ENCODE results near the gene ADAM23. TPM values are rescaled to one million over a fixed set of nuclear protein-coding genes. Genes with fewer than 3 reads are reported as not detected.

Gene ADAM23
- total RNA-seq, 1 donor from 2014 or later = 12.0 TPM

DNA sequence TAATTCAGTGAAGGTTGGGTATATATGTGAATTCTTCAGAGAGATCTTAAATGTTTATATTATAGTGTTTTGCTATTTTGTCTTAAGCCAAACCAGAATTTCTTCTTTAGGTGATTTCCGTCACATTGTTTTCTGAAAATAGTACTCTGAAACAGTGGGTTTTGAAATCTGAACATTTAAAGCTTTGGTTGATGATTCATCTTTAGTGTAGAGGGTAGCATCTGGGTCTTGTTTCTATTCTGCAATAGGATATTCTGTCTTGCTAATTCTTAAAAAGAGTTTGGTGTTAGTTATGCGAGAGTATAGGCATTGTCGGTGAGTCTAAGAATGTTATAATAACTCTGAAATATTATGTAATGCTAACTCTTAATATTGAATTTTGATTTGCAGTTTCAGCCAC lies 129.4 kb downstream of the ADAM23 start:
- Mint-ChIP-seq H3K4me1 (ENCODE audit: unreplicated experiment) (no peaks in the 10 kb centered on the region), H3K4me3 (ENCODE audit: unreplicated experiment) (no peak overlapping the region), H3K9me3 (ENCODE audit: unreplicated experiment) (no peaks in the 10 kb centered on the region), H3K27me3 (ENCODE audit: unreplicated experiment) (peaks cover 1% of the 10 kb centered on the region), H3K27ac (ENCODE audit: unreplicated experiment) (no peak overlapping the region), H3K36me3 (ENCODE audit: low read depth, unreplicated experiment) (no peaks in the 10 kb centered on the region)
- TF ChIP-seq, protein P1, sequence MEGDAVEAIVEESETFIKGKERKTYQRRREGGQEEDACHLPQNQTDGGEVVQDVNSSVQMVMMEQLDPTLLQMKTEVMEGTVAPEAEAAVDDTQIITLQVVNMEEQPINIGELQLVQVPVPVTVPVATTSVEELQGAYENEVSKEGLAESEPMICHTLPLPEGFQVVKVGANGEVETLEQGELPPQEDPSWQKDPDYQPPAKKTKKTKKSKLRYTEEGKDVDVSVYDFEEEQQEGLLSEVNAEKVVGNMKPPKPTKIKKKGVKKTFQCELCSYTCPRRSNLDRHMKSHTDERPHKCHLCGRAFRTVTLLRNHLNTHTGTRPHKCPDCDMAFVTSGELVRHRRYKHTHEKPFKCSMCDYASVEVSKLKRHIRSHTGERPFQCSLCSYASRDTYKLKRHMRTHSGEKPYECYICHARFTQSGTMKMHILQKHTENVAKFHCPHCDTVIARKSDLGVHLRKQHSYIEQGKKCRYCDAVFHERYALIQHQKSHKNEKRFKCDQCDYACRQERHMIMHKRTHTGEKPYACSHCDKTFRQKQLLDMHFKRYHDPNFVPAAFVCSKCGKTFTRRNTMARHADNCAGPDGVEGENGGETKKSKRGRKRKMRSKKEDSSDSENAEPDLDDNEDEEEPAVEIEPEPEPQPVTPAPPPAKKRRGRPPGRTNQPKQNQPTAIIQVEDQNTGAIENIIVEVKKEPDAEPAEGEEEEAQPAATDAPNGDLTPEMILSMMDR (IDR thresholded peaks at IDR 0.05; ENCODE audit: unreplicated experiment) = no peak
- no peak for DNase-seq (ENCODE audit: low spot score)

DNA sequence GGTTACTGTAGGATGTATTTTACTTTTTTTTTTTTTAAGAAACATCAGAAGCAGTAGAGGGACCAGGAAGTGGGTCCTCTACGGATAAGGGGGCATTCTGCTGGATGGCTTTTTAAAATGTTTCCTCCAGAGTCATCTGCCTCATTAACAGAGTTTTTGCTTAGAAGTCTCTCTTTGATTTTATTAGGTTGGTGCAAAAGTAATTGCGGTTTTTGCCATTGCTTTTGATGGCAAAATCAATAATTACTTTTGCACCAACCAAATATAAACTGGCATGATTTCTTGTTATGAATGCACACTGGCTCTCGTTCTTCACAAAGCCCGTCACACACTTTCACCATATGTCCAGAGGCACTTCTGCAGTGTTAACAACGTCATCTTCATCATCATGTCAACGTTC lies 130.5 kb downstream of the ADAM23 start:
- H3K27ac Mint-ChIP-seq (ENCODE audit: unreplicated experiment) = no peak overlapping the region
- no peak for DNase-seq (ENCODE audit: low spot score)
- TF ChIP-seq, protein P1 (IDR thresholded peaks at IDR 0.05; ENCODE audit: unreplicated experiment) = no peak
- H3K36me3 Mint-ChIP-seq (ENCODE audit: low read depth, unreplicated experiment) = no peaks in the 10 kb centered on the region
- no peak overlapping the region for H3K4me3 Mint-ChIP-seq (ENCODE audit: unreplicated experiment)
- H3K4me1 Mint-ChIP-seq (ENCODE audit: unreplicated experiment) = no peaks in the 10 kb centered on the region
- peaks cover 1% of the 10 kb centered on the region for H3K27me3 Mint-ChIP-seq (ENCODE audit: unreplicated experiment)
- H3K9me3 Mint-ChIP-seq (ENCODE audit: unreplicated experiment) = no peaks in the 10 kb centered on the region

DNA sequence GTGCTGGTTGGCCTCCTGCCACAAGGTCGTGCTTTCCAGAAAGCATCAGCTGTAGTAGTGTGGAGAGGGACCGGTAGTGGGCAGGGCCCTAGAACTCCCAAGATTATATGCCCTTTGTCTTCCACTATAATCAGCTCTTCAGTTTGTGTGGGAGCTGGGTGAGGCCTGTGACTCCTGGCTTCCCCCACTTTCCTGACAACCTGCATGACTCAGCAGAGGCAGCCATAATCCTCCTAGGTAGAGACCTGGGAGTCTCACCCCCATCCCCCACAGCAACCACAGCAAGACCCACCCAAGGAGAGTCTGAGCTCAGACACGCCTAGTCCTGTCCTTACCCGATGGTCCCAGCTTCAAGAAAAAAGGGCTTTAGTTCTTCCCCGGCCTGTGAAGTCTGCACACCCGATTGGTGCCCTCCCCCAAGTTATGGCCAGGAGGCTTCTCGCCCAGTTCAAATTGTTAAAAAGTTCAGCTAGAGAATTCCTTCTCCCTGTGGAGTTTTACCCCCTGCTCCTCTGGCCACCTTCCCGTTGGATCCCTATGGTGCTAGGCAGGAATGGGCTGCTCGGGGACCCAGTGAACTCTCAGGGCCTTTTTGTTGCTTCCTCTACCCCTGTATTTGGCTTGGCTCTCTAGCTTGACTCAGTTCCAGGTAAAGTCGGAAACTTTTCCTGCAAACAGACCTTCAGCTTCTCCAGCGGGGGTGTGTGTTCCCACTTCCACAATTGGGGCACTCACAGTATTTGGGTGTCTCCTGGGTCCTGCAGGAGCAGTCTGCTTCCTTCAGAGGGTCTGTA lies 141.2 kb downstream of the ADAM23 start:
- Mint-ChIP-seq H3K9me3 (ENCODE audit: unreplicated experiment) (no peaks in the 10 kb centered on the region), H3K4me1 (ENCODE audit: unreplicated experiment) (peaks cover 10% of the 10 kb centered on the region), H3K4me3 (ENCODE audit: unreplicated experiment) (no peak overlapping the region), H3K27me3 (ENCODE audit: unreplicated experiment) (no peaks in the 10 kb centered on the region), H3K36me3 (ENCODE audit: low read depth, unreplicated experiment) (no peaks in the 10 kb centered on the region), H3K27ac (ENCODE audit: unreplicated experiment) (no peak overlapping the region)
- DNase-seq (ENCODE audit: low spot score) = no peak
- TF ChIP-seq, protein P1 (IDR thresholded peaks at IDR 0.05; ENCODE audit: unreplicated experiment) = no peak

DNA sequence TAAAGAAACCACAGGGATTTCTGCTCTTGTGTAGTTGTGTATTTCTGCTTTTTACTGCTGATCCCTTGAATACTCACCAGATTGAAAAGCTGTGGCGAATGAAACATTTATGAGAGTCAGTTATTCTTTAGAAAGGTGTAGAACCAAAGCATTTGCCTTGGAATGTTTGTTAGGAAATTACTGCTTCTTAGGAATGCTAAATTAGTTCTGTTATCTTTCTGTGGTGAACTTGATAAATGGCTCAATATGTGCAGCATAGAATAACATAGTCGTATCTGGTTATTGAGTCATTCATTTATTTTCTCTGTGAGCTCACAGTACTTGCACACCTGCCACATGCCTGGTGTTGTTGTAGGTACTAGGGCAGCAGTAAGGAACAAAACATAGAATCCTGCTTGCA lies 142.0 kb downstream of the ADAM23 start:
- DNase-seq (ENCODE audit: low spot score) = no peak
- Mint-ChIP-seq H3K27me3 (ENCODE audit: unreplicated experiment) (no peaks in the 10 kb centered on the region), H3K36me3 (ENCODE audit: low read depth, unreplicated experiment) (no peaks in the 10 kb centered on the region), H3K27ac (ENCODE audit: unreplicated experiment) (no peak overlapping the region), H3K9me3 (ENCODE audit: unreplicated experiment) (no peaks in the 10 kb centered on the region), H3K4me1 (ENCODE audit: unreplicated experiment) (peaks cover 10% of the 10 kb centered on the region), H3K4me3 (ENCODE audit: unreplicated experiment) (no peak overlapping the region)
- TF ChIP-seq, protein P1 (IDR thresholded peaks at IDR 0.05; ENCODE audit: unreplicated experiment) = no peak

DNA sequence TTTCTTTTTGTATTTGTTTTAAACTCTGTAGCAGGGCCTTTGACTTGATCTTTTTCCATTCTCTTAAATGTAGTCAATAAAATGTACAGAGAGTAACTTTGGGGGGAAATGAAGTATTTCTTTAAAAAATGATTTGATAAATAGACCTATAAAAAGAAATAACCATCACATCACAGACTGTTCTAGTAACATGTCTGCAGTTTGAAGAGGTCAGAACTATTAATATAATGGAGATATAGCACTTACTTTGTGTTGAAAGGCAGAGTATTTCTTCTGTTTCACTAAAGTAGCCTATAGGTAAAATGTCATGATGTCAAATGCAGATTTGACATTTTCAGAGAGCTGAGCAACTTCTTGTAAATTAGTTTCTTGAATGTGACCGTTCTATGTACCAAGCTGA lies 143.3 kb downstream of the ADAM23 start:
- H3K4me1 Mint-ChIP-seq (ENCODE audit: unreplicated experiment) = peaks cover 6% of the 10 kb centered on the region
- TF ChIP-seq, protein P1 (IDR thresholded peaks at IDR 0.05; ENCODE audit: unreplicated experiment) = no peak
- no peaks in the 10 kb centered on the region for H3K9me3 Mint-ChIP-seq (ENCODE audit: unreplicated experiment)
- DNase-seq (ENCODE audit: low spot score) = no peak
- no peak overlapping the region for H3K4me3 Mint-ChIP-seq (ENCODE audit: unreplicated experiment)
- no peak overlapping the region for H3K27ac Mint-ChIP-seq (ENCODE audit: unreplicated experiment)
- no peaks in the 10 kb centered on the region for H3K27me3 Mint-ChIP-seq (ENCODE audit: unreplicated experiment)
- H3K36me3 Mint-ChIP-seq (ENCODE audit: low read depth, unreplicated experiment) = no peaks in the 10 kb centered on the region
